ENCODE data around the gene NOTCH4.

DNA sequence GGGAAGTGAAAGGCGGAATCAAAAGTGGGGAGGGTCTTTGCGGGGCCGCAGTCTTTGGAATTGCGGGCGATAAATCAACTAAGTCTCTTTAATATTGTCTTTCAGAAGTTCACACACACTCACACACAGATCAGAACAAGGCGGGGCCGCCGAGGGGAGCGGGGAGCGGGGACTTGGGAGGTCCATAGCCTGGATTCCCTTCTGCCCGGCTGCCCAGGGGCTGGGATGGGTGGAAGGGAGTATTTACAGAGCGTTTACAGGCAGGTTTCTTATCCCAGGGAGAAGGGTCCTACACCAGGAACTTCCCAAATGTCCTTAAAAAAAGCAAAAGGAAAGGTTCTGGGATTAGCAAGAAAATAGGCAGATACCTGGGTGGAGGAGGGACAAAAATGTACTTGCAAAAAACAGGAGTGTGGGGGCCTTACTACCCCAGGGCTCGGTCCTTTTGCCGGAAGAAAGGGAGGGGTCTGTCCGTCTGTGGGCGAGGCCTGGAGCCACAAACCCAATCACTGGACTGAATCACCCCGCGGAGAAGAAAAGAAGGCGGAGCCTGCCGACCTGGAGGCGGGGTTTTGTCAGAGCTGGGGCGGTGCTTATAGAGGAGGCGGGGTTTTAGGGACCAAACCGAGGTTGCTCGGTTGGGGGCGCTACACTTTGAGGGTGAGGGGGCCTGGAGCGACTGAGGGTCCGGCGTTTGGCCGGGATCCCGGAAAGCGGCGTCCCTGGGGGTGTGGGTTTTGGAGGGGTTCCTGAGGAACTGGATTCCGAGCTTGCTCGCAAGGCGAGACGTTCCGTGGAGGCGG is 75.4 kb downstream of the NOTCH4 start:
- TF ChIP-seq EZH2phosphoT487 (IDR thresholded peaks at IDR 0.05; ENCODE audit: insufficient read depth, low read depth) (no peak), EZH2 (IDR thresholded peaks at IDR 0.05; ENCODE audit: insufficient read depth, poor library complexity, severe bottlenecking) (no peak)
